RWPE2 (cell line): ENCODE measurements around the gene SBDS.
"Not testable (repeated sequence)": the region's sequence is repeated elsewhere in the genome, so short reads cannot be mapped to it uniquely, and the experiment has no call there.

Experiments used
- ATAC-seq: fragments of 200-7000 bp; cut with Tn5 transposase; 3 replicates; pipeline ENCODE4 v1.9.1; 2021; ENCODE audit warnings: low read depth
- DNase-seq: peaks from one replicate; pipeline ENCODE4 v3.0.0-alpha.2; 2020; ENCODE audit warnings: low spot score
- H3K27ac ChIP-seq: fragments of 450-650 bp; 2 replicates; pipeline ENCODE4 v1.5.1; 2017; ENCODE audit warnings: mild to moderate bottlenecking; ENCODE audit not compliant: poor library complexity, severe bottlenecking
- H3K27me3 ChIP-seq: fragments of 250-450 bp; sonication (Bioruptor Pico); 2 replicates; pipeline ENCODE4 v1.5.1; 2021; ENCODE audit warnings: mild to moderate bottlenecking, moderate library complexity; ENCODE audit not compliant: insufficient read depth, poor library complexity, severe bottlenecking
- H3K36me3 ChIP-seq: fragments of 250-450 bp; sonication (Bioruptor Pico); 2 replicates; pipeline ENCODE4 v1.5.1; 2020; ENCODE audit warnings: low read depth, mild to moderate bottlenecking, moderate library complexity
- H3K4me1 ChIP-seq: fragments of 250-450 bp; sonication (Bioruptor Pico); 2 replicates; pipeline ENCODE4 v1.5.1; 2021; ENCODE audit warnings: mild to moderate bottlenecking, moderate library complexity; ENCODE audit not compliant: insufficient read depth, poor library complexity, severe bottlenecking
- H3K4me3 ChIP-seq: fragments of 250-450 bp; sonication (Bioruptor Pico); 2 replicates; pipeline ENCODE4 v1.5.1; 2021; ENCODE audit warnings: mild to moderate bottlenecking, moderate library complexity; ENCODE audit not compliant: severe bottlenecking
- H3K9me3 ChIP-seq: fragments of 250-450 bp; sonication (Bioruptor Pico); 2 replicates; pipeline ENCODE4 v1.5.1; 2021; ENCODE audit warnings: mild to moderate bottlenecking, moderate library complexity; ENCODE audit not compliant: severe bottlenecking
- TF ChIP-seq, protein P1 (sequence below): fragments of 450-650 bp; IDR thresholded peaks from one replicate; pipeline ENCODE4 v1.5.1; 2017; ENCODE audit warnings: mild to moderate bottlenecking, moderate library complexity; ENCODE audit not compliant: poor library complexity, severe bottlenecking

The SBDS gene

GRCh38 chr7:66994691-66995049, 716 bp downstream of the SBDS start:
- Histone ChIP-seq H3K4me3 (peak overlapping the region; percentile 60), H3K27ac (peak overlapping the region; percentile 83), H3K36me3 (peaks cover 34% of the 10 kb centered on the region)
- peak; percentile 49 for ATAC-seq
- TF ChIP-seq, protein P1, sequence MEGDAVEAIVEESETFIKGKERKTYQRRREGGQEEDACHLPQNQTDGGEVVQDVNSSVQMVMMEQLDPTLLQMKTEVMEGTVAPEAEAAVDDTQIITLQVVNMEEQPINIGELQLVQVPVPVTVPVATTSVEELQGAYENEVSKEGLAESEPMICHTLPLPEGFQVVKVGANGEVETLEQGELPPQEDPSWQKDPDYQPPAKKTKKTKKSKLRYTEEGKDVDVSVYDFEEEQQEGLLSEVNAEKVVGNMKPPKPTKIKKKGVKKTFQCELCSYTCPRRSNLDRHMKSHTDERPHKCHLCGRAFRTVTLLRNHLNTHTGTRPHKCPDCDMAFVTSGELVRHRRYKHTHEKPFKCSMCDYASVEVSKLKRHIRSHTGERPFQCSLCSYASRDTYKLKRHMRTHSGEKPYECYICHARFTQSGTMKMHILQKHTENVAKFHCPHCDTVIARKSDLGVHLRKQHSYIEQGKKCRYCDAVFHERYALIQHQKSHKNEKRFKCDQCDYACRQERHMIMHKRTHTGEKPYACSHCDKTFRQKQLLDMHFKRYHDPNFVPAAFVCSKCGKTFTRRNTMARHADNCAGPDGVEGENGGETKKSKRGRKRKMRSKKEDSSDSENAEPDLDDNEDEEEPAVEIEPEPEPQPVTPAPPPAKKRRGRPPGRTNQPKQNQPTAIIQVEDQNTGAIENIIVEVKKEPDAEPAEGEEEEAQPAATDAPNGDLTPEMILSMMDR = peak; percentile 69
- H3K4me1 ChIP-seq, H3K9me3 ChIP-seq, H3K27me3 ChIP-seq, DNase-seq: not testable (repeated sequence)

DNA sequence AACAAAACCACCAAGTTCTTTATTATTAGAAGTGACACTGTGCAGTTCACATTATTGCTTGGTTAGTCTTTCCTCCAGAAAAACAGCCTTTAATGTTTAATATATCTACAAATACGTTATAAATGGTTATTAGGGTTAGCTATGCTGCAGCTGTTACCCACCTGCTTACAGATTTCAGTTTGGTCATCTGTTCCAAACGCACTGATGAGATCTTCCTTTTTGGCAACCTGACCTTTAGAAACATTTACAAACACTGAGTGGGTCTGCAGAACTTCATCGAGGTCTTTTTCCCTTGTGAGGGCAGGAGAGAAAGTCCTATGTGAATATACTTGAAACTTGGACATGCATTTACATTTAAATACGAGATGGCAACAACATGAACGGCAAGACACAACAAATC, 1.3 kb downstream of the SBDS start:
- not testable (repeated sequence) for ATAC-seq
- Histone ChIP-seq H3K36me3 (peaks cover 38% of the 10 kb centered on the region), H3K27ac (peak overlapping the region; percentile 83)

GRCh38 chr7:66989552-66989951, 5.8 kb downstream of the SBDS start:
- H3K27ac ChIP-seq, H3K4me1 ChIP-seq, DNase-seq, H3K4me3 ChIP-seq, ATAC-seq, H3K27me3 ChIP-seq, H3K9me3 ChIP-seq: not testable (repeated sequence)
- peaks cover 58% of the 10 kb centered on the region for H3K36me3 ChIP-seq

More for the DNA sequence above, 1.3 kb downstream of the SBDS start:
- H3K4me1 ChIP-seq, H3K27me3 ChIP-seq, H3K9me3 ChIP-seq, DNase-seq: not testable (repeated sequence)
- peak overlapping the region; percentile 60 for H3K4me3 ChIP-seq

DNA sequence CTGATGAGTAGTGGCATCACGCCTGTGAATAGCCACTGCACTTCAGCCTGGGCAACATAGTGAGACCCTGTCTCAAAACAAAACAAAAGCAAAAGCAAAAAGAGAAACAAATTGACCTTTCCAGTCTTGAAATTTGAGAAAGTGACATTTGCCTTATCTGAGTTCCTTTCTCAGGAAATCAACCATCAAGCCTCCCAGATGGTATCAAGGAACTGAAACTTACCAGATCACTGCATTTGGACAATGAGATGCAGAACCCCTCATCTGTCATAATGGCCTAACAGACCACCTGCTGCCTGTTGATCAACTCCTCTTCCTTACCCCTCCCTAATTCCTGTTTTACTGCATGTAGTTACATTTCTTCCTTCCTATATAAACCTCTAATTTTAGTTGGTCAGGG, 15.1 kb downstream of the SBDS start:
- H3K36me3 ChIP-seq, H3K4me3 ChIP-seq, H3K27ac ChIP-seq, H3K4me1 ChIP-seq, H3K27me3 ChIP-seq, H3K9me3 ChIP-seq, ATAC-seq, DNase-seq: not testable (repeated sequence)

GRCh38 chr7:66979013-66979412, 16.4 kb downstream of the SBDS start:
- not testable (repeated sequence) for H3K4me3 ChIP-seq, H3K36me3 ChIP-seq, H3K9me3 ChIP-seq, H3K27me3 ChIP-seq, H3K4me1 ChIP-seq, H3K27ac ChIP-seq, ATAC-seq, DNase-seq

GRCh38 chr7:66978312-66978711, 17.1 kb downstream of the SBDS start:
- H3K4me1 ChIP-seq, H3K9me3 ChIP-seq, H3K27me3 ChIP-seq, H3K36me3 ChIP-seq, H3K27ac ChIP-seq, DNase-seq, H3K4me3 ChIP-seq, ATAC-seq: not testable (repeated sequence)

GRCh38 chr7:66974986-66975590, 20.3 kb downstream of the SBDS start:
- DNase-seq = no peak
- Histone ChIP-seq H3K27ac (no peak overlapping the region), H3K9me3 (no peaks in the 10 kb centered on the region), H3K27me3 (no peaks in the 10 kb centered on the region), H3K4me3 (no peak overlapping the region), H3K4me1 (no peaks in the 10 kb centered on the region), H3K36me3 (no peaks in the 10 kb centered on the region)
- ATAC-seq = no peak
- TF ChIP-seq, protein P1 = no peak
